Lower leg skin (tissue), 4 donors: Measurements from ENCODE around the gene CDK8. TPM values are rescaled to one million over a fixed set of nuclear protein-coding genes. Genes with fewer than 3 reads are reported as not detected.

Experiments
- DNase-seq, 2 donors: peaks; one replicate each; pipeline ENCODE4 v3.0.0-alpha.2; 2019; ENCODE audit warnings: low spot score in 2 of 2
- H3K4me3 ChIP-seq: fragments of 200-600 bp; sonication (generic); 2 replicates; pipeline ENCODE4 v1.5.1; 2017; ENCODE audit warnings: mild to moderate bottlenecking, low read depth; ENCODE audit not compliant: poor library complexity, severe bottlenecking
- CTCF ChIP-seq, 3 donors: fragments of 450-650 bp; IDR thresholded peaks; one replicate each; pipeline ENCODE4 v1.5.1; 2016; ENCODE audit warnings: antibody characterized with exemption in 3 of 3, mild to moderate bottlenecking in 3 of 3, moderate library complexity in 2 of 3
- POLR2A ChIP-seq, 2 donors: fragments of 450-650 bp; IDR thresholded peaks; one replicate each; pipeline ENCODE4 v1.6.1; 2016 to 2017; ENCODE audit warnings: antibody characterized with exemption in 2 of 2, mild to moderate bottlenecking in 1 of 2, moderate library complexity in 1 of 2
- WGBS, 2 donors: methylation state at CpG; one replicate each; pipeline ENCODE4 v1.1.5; 2018; 5-methylcytosine and 5-hydroxymethylcytosine counted together
- intact Hi-C: fragments of 100-400 bp; cut with DNase I; formaldehyde crosslinking; loops from one replicate; pipeline ENCODE4 v1.15.0; 2023; ENCODE audit warnings: low total_unique reads
- total RNA-seq, 4 donors: library from RNA; depleted of rRNA; stranded (reverse); fragments of >200 nt; gene quantifications; one replicate each; pipeline ENCODE4 v1.1.0, GENCODE V29; 2016

The CDK8 gene
- total RNA-seq, 4 donors from 2014 or later, result 7.4 to 11.5 (median 10.4) TPM

- DNase-seq, result no peak
- no peak overlapping the region for H3K4me3 ChIP-seq
- TF ChIP-seq CTCF (IDR thresholded peaks at IDR 0.05), result no peak
- TF ChIP-seq POLR2A (IDR thresholded peaks at IDR 0.05), result no peak
- 84 to 95% methylated on average over 1 of the region's 1 CpG for WGBS, 2 donors
- intact Hi-C loops, result no loop called here
Measured at GRCh38 chr13:26323764-26324163, 69.8 kb downstream of the CDK8 start.

GRCh38 chr13:26324294-26324693 is 70.4 kb downstream of the CDK8 start:
- TF ChIP-seq CTCF (IDR thresholded peaks at IDR 0.05), result no peak
- no peak for TF ChIP-seq POLR2A (IDR thresholded peaks at IDR 0.05)
- DNase-seq, result no peak
- intact Hi-C loops, result no loop called here
- 80 to 86% methylated on average over 3 of the region's 3 CpGs for WGBS, 2 donors
- no peak overlapping the region for H3K4me3 ChIP-seq

- no peak overlapping the region for H3K4me3 ChIP-seq
- TF ChIP-seq CTCF (IDR thresholded peaks at IDR 0.05), result no peak
- intact Hi-C loops, result no loop called here
- DNase-seq, result no peak
Measured at GRCh38 chr13:26324867-26325266, 70.9 kb downstream of the CDK8 start.

DNA sequence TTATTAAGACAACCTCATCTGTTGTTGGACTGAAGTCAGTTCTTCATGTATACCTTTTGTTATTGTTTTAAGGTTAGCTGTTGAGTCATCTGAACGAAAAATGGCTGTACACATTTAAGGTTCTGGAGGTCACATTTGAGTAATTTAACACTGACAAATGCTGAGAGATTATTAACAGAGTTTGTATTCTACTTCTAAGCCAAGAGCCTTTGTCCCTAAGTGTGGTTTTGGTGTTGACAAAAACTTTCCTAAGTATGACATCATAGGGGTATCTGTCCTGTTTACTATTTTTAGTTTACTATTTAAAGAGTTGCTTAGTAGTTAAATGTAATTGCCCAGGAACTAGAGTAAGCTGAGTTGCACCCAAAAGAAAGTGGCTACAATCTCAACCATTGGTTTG is 71.9 kb downstream of the CDK8 start:
- no peak for DNase-seq
- TF ChIP-seq POLR2A (IDR thresholded peaks at IDR 0.05) (no peak), CTCF (IDR thresholded peaks at IDR 0.05) (no peak)

GRCh38 chr13:26326562-26326961 is 72.6 kb downstream of the CDK8 start:
- DNase-seq, result no peak
- 71 to 86% methylated on average over 2 of the region's 2 CpGs for WGBS, 2 donors
- TF ChIP-seq POLR2A (IDR thresholded peaks at IDR 0.05) (no peak), CTCF (IDR thresholded peaks at IDR 0.05) (no peak)
- H3K4me3 ChIP-seq, result no peak overlapping the region
- intact Hi-C loops, result no loop called here

More for the DNA sequence above, 71.9 kb downstream of the CDK8 start:
- intact Hi-C loops, result no loop called here
- no peak overlapping the region for H3K4me3 ChIP-seq
- 64 to 68% methylated on average over 1 of the region's 1 CpG for WGBS, 2 donors

DNA sequence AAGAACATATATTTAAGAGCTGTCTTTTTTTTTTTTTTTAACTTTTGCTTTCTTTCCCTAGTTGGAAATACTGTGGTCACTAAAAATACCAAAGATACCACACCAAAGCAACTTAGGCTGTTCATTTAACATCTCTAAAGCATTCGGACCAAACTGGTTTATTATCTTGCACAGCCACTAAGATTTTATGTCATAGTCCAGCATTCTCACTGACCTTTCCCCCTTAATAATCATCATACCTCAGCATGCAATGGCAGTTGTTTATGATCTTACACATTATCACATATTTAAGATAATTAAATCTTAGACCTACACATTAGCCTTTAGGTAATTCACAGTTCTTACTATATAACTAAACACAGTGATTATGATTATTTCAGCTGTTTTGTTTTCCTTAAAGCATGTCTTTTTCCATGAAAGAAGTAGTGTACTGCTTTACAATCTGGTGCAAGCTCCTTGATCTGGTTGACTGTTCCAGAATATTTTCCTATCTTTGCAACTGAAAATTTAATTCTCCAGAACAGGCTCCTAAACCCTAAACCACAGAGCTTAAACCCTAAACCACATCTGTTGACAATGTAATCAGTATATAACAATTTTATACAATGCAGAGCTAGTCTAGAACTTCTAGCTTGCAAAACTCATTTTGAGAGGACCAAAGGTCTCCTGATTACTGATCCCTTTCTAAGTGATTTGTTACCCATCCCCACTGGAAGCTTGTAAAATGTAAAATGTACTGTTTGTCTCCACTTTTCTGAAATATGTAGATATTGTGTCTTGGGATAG is 74.2 kb downstream of the CDK8 start:
- intact Hi-C loops, result no loop called here
- 78 to 87% methylated on average over 1 of the region's 1 CpG for WGBS, 2 donors

More for the DNA sequence above, 74.2 kb downstream of the CDK8 start:
- TF ChIP-seq POLR2A (IDR thresholded peaks at IDR 0.05) (no peak), CTCF (IDR thresholded peaks at IDR 0.05) (no peak)
- no peak for DNase-seq
- no peak overlapping the region for H3K4me3 ChIP-seq
